Measurements from ENCODE around the gene OR4K1.

Gene OR4K1

DNA sequence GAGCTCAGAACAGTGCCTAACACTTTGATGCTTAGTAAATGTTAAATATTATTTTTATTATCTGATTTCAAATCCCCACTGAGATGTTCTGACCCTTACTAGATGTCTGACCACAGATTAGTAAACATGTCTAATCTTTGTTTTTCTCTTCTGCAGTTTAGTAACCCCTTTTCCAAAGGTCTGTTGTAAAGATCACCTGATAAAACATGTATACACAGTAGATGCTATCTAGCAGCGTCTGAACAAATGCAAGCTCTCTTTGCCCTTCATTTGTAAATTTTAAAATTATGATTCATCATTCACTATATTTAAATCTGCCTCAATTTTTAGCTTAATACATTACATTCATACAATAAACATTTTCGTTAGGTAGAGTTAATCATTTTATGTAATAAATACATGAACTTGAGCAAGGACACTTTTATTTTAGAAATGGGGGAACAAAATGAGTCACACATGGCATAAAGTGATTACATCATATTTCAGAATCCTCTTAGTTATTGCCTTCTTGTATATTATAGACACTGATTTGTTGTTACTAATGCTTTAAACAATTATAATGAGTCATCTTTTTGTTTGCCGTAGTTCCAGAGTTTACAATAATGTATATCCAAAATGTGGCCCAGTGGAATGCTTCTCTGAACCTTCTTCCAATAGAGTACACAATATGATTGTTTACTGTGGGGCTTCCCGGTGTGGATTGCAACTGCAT is 12.0 kb upstream of the OR4K1 start:
- Histone ChIP-seq H3K79me2 (ENCODE audit: insufficient read depth, low read depth) (no peaks in the 10 kb centered on the region), H3K4me3 (IDR thresholded peaks at IDR 0.05; ENCODE audit: insufficient read depth, low read depth, low read length) (no peak overlapping the region), H3K36me3 (ENCODE audit: insufficient read depth) (no peaks in the 10 kb centered on the region), H4K20me1 (ENCODE audit: insufficient read depth) (no peaks in the 10 kb centered on the region), H2AFZ (ENCODE audit: low read depth) (no peak overlapping the region), H3K27me3 (ENCODE audit: insufficient read depth, low read depth) (no peaks in the 10 kb centered on the region), H3K4me1 (ENCODE audit: low read depth, poor library complexity, severe bottlenecking) (no peaks in the 10 kb centered on the region), H3K4me2 (no peak overlapping the region), H3K9ac (no peak overlapping the region), H3K27ac (no peak overlapping the region)
- TF ChIP-seq CTCF (conservative IDR thresholded peaks at IDR 0.05; ENCODE audit: low read depth, low read length), result no peak

DNA sequence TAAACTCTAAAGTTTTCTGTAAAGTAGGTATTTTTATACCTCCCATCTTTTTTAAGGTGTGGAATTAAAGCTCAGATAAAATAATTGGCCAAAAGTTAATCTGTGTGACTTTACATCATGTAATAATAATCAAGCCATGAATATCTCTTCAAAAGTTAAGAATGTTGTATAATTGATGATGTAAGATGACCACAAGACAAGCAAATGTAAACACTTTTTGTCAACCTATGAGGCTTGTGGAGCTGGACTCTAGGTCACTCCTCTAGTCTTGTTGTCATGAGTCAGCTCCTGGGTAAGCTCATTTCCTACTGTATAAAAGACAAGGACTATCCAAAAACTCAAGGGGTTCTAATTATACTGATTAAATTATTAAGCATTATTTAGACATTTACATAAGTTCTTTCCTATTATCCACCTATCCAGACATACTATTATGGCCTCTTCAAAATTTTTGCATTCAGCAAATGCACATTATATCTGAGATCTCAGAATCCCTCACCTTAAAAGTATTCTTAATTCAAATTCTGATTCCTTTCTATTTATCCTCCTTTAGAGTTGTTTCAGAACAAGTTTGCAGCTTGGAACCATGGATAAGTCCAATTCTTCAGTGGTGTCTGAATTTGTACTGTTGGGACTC is 10.6 kb upstream of the OR4K1 start, which contains the start of gene OR4K5:
TSS of gene OR4K5 (plus strand) at position 587 of the 637 bp plus-strand sequence. CDS start at position 587, 0 bp downstream.
- H3K36me3 ChIP-seq (ENCODE audit: insufficient read depth), result no peaks in the 10 kb centered on the region
- H3K4me2 ChIP-seq, result no peak within 1 kb of the TSS
- no peaks in the 10 kb centered on the region for H3K27me3 ChIP-seq (ENCODE audit: insufficient read depth, low read depth)
- no peaks in the 10 kb centered on the region for H3K4me1 ChIP-seq (ENCODE audit: low read depth, poor library complexity, severe bottlenecking)
- H3K79me2 ChIP-seq (ENCODE audit: insufficient read depth, low read depth), result no peaks in the 10 kb centered on the region
- no peak within 1 kb of the TSS for H3K9ac ChIP-seq
- no peaks in the 10 kb centered on the region for H4K20me1 ChIP-seq (ENCODE audit: insufficient read depth)
- no peak within 1 kb of the TSS for H2AFZ ChIP-seq (ENCODE audit: low read depth)
- H3K4me3 ChIP-seq (IDR thresholded peaks at IDR 0.05; ENCODE audit: insufficient read depth, low read depth, low read length), result no peak within 1 kb of the TSS
- no peak for TF ChIP-seq CTCF (conservative IDR thresholded peaks at IDR 0.05; ENCODE audit: low read depth, low read length)
- H3K27ac ChIP-seq, result no peak within 1 kb of the TSS

- Histone ChIP-seq H3K27ac (no peak overlapping the region), H3K9ac (no peak overlapping the region), H3K4me3 (IDR thresholded peaks at IDR 0.05; ENCODE audit: insufficient read depth, low read depth, low read length) (no peak overlapping the region), H2AFZ (ENCODE audit: low read depth) (no peak overlapping the region), H3K4me1 (ENCODE audit: low read depth, poor library complexity, severe bottlenecking) (no peaks in the 10 kb centered on the region), H3K36me3 (ENCODE audit: insufficient read depth) (no peaks in the 10 kb centered on the region), H4K20me1 (ENCODE audit: insufficient read depth) (no peaks in the 10 kb centered on the region), H3K27me3 (ENCODE audit: insufficient read depth, low read depth) (no peaks in the 10 kb centered on the region), H3K4me2 (no peak overlapping the region), H3K79me2 (ENCODE audit: insufficient read depth, low read depth) (no peaks in the 10 kb centered on the region)
- TF ChIP-seq CTCF (conservative IDR thresholded peaks at IDR 0.05; ENCODE audit: low read depth, low read length), result no peak
Measured at GRCh38 chr14:19941668-19942067, 11.0 kb downstream of the OR4K1 start.

DNA sequence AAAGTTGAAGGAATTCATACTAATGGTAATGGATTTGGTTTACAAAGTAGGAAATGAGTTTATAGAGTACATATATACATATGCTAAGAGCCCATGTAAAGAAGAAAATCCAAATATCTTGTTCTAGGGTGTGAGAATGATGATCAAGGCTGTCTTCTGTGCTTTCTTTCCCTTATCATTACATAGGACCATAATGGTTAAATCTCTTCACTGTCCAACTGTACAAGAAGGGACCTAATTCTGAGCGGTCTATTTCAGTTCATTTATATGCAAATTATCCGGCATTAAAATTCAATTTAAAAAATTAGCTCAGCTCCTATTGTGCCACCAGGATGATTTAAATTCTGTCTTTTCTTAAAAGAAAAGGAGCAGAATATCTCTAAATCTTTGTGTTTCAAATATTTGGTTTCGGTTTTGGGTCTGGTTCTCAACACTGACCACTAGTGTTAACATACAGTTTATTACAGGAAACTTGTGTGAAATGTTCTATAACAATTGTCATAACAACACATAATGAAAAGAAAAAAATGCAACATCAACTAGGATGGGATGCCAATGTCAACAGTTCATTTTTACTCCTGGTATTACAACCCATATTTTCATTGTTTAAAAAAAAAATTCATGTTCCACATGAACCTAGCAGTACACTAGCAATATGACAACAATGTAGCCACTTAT is 16.8 kb downstream of the OR4K1 start:
- Histone ChIP-seq H3K4me3 (IDR thresholded peaks at IDR 0.05; ENCODE audit: insufficient read depth, low read depth, low read length) (no peak overlapping the region), H3K4me1 (ENCODE audit: low read depth, poor library complexity, severe bottlenecking) (no peaks in the 10 kb centered on the region), H3K27ac (no peak overlapping the region), H3K4me2 (no peak overlapping the region), H4K20me1 (ENCODE audit: insufficient read depth) (no peaks in the 10 kb centered on the region), H2AFZ (ENCODE audit: low read depth) (no peak overlapping the region), H3K36me3 (ENCODE audit: insufficient read depth) (no peaks in the 10 kb centered on the region), H3K79me2 (ENCODE audit: insufficient read depth, low read depth) (no peaks in the 10 kb centered on the region), H3K9ac (no peak overlapping the region), H3K27me3 (ENCODE audit: insufficient read depth, low read depth) (no peaks in the 10 kb centered on the region)
- no peak for TF ChIP-seq CTCF (conservative IDR thresholded peaks at IDR 0.05; ENCODE audit: low read depth, low read length)
